Measurements from ENCODE around the gene NRL. TPM values are rescaled to one million over a fixed set of nuclear protein-coding genes. Genes with fewer than 3 reads are reported as not detected.

NRL gene
- 2.2 and 3.3 TPM in 2 replicates for total RNA-seq (2013; cell fraction: nucleolus; rRNA removed)
- 2.1 and 4.4 TPM in 2 replicates for total RNA-seq (2014; rRNA removed)
- total RNA-seq (2014; rRNA removed; fragmentation: Illumina TruSeq; extraction: Trizol), result 1.0 and 1.3 TPM in 2 replicates
- total RNA-seq (2021), result 2.2 and 2.5 TPM in 2 replicates
- polyA plus RNA-seq (2011; ENCODE audit: low read depth), result 0.55 TPM
- 2.1 and 2.2 TPM in 2 replicates for polyA plus RNA-seq (2011; rRNA removed)
- 3.3 and 4.8 TPM in 2 replicates for polyA plus RNA-seq (2011; cell fraction: cytosol; rRNA removed)
- polyA plus RNA-seq (2011; cell fraction: nucleus; rRNA removed), result 3.3 and 3.5 TPM in 2 replicates
- polyA plus RNA-seq (2012), result 1.2 and 1.5 TPM in 2 replicates
- polyA plus RNA-seq (2014; fragmentation: Illumina TruSeq; extraction: Trizol), result 0.63 and 0.76 TPM in 2 replicates
- under 1 TPM; 0.11 to 0.13 TPM for polyA plus RNA-seq (2014; fragmentation: Nextera tagmentation; extraction: Ambion mirVana)
- polyA plus RNA-seq (2014; rRNA removed), result 2.5 and 2.9 TPM in 2 replicates
- 1 to 10 TPM; 2.2 to 2.7 TPM for polyA plus RNA-seq (2016; fragmentation: Nextera tagmentation; extraction: Ambion mirVana)
- 2.4 and 2.7 TPM in 2 replicates for polyA minus RNA-seq (2011; rRNA and poly(A)+ RNA removed)
- polyA minus RNA-seq (2011; cell fraction: cytosol; rRNA and poly(A)+ RNA removed), result 0.94 and 1.3 TPM in 2 replicates
- polyA minus RNA-seq (2011; cell fraction: nucleus; rRNA and poly(A)+ RNA removed), result 3.9 and 7.0 TPM in 2 replicates
- percentile 58 among the genes with signal in this experiment for Bru-seq, nascent RNA
- BruChase-seq, experiment 1, labeled RNA remaining after a 6-hour chase, result percentile 51 among the genes with signal in this experiment
- percentile 53 among the genes with signal in this experiment for BruChase-seq, experiment 2, labeled RNA remaining after a 2-hour chase
- long read RNA-seq, experiment 1, partial matches to known transcripts, result 0 of 6 reads
- long read RNA-seq, experiment 1, other reads (novel, unspliced or antisense), result 3 of 6 reads
- long read RNA-seq, experiment 2, partial matches to known transcripts, result 0 of 4 reads
- long read RNA-seq, experiment 2, other reads (novel, unspliced or antisense), result 4 of 4 reads

- Histone ChIP-seq H3K9ac (ENCODE audit: control insufficient read depth, insufficient read depth, low read length) (peak within 1 kb of the TSS; percentile 98), H2AFZ (ENCODE audit: control insufficient read depth, low read depth, low read length) (peak within 1 kb of the TSS; percentile 86), H3K4me1 (ENCODE audit: control insufficient read depth, insufficient read depth, low read length) (peaks cover 5% of the 10 kb centered on the region), H3K27me3 (replicated peaks in 1 of 2; ENCODE audit: control insufficient read depth in 2 of 2, insufficient read depth in 2 of 2, low read length in 1 of 2) (no peaks in the 10 kb centered on the region), H3K4me3 (peak within 1 kb of the TSS; percentile 96), H3K79me2 (ENCODE audit: control insufficient read depth, insufficient read depth, low read length) (peaks cover 24% of the 10 kb centered on the region), H3K9me3 (replicated peaks; ENCODE audit: control insufficient read depth, insufficient read depth, low read length) (no peaks in the 10 kb centered on the region), H3K36me3 (ENCODE audit: control insufficient read depth in 2 of 2, insufficient read depth in 2 of 2, low read length in 1 of 2) (peaks cover 7 to 23% of the 10 kb centered on the region in 2 experiments), H4K20me1 (ENCODE audit: control insufficient read depth, insufficient read depth) (no peaks in the 10 kb centered on the region), H3K4me2 (ENCODE audit: control insufficient read depth, insufficient read depth) (peak within 1 kb of the TSS; percentile 94), H3K27ac (ENCODE audit: control insufficient read depth, insufficient read depth) (peak within 1 kb of the TSS; percentile 94)
- in situ Hi-C loops (cut with MboI), result loop anchor here (25.0 kb wide), 1 partner anchor 802 kb away; the partner anchor contains the start of genes BCL2L2, PABPN1 and PPP1R3E
- FAIRE-seq, result peak; percentile 98
- CTCF ChIA-PET, result interaction anchor here (0.7 to 5.9 kb wide), 23 partner anchors 9 to 1020 kb away, joined by 3 to 39 read pairs (median 4); partner anchors contain the start of genes ACIN1, CIDEB, EMC9 and IRF9
- ATAC-seq, result peak; percentile 92
- RAD21 ChIA-PET (ENCODE audit: unreplicated experiment), result interaction anchor here (0.8 to 5.8 kb wide), 22 partner anchors 9 to 316 kb away, joined by 3 to 69 read pairs (median 6); partner anchors contain the start of genes CARMIL3, EMC9, FITM1 and IPO4
- POLR2A ChIA-PET, result interaction anchor here (0.6 to 17.1 kb wide), 20 partner anchors 9 to 316 kb away, joined by 3 to 276 read pairs (median 6); partner anchors contain the start of genes CHMP4A, CIDEB, EMC9 and FITM1
- BruUV-seq (replicated peaks), result no TSS peak
- SMC1A ChIA-PET (ENCODE audit: uncharacterized antibody, unreplicated experiment), result interaction anchor here (0.7 to 7.7 kb wide), 21 partner anchors 9 to 219 kb away, joined by 3 to 70 read pairs (median 6); partner anchors contain the start of genes CHMP4A, IPO4, IRF9 and PCK2
- peak; percentile 99 for DNase-seq (ENCODE audit: low read depth, low spot score)
- intact Hi-C loops (cut with micrococcal nuclease; ENCODE audit: unreplicated experiment), result loop anchor here (1.0 to 2.0 kb wide), 5 partner anchors 19 to 328 kb away; partner anchors contain the start of genes EMC9, IRF9 and SDR39U1
- WGBS (ENCODE audit: insufficient coverage, insufficient replicate concordance, low lambda C conversion rate, missing lambda C conversion rate), result under 1% methylated on average over 65 of the region's 65 CpGs
- TF ChIP-seq GABPA (IDR thresholded peaks at IDR 0.05; ENCODE audit: low read depth), result no peak
- TF ChIP-seq CTCF (IDR thresholded peaks at IDR 0.05 in 2 of 3, conservative IDR thresholded peaks at IDR 0.05 in 1 of 3; ENCODE audit: control insufficient read depth in 2 of 3, extremely low read depth in 1 of 3, insufficient read depth in 1 of 3, low read depth in 3 of 3, low read length in 3 of 3), result no peak
- peak; percentile 32; the same call in 1 of the 2 replicates for TF ChIP-seq SMAD5 (IDR thresholded peaks at IDR 0.05; ENCODE audit: low read depth)
- TF ChIP-seq EED (IDR thresholded peaks at IDR 0.05; ENCODE audit: low read depth), result no peak
- TF ChIP-seq PKNOX1 (IDR thresholded peaks at IDR 0.05), result peak; percentile 98
- no peak for TF ChIP-seq ESRRA (IDR thresholded peaks at IDR 0.05; ENCODE audit: low read length)
- TF ChIP-seq YY1 (IDR thresholded peaks at IDR 0.05; ENCODE audit: low read depth, low read length), result 0 out of 2 replicates have a peak, but pooled peaks have one; percentile 18
- no peak for TF ChIP-seq MTA3 (IDR thresholded peaks at IDR 0.05; ENCODE audit: borderline replicate concordance, low read length)
- TF ChIP-seq USF2 (IDR thresholded peaks at IDR 0.05; ENCODE audit: borderline replicate concordance, low read depth, low read length), result peak; percentile 78
- TF ChIP-seq MYC (IDR thresholded peaks at IDR 0.05; ENCODE audit: insufficient read depth, insufficient read length, insufficient replicate concordance, low read length, severe bottlenecking), result peak; percentile 71
- TF ChIP-seq KDM1A (IDR thresholded peaks at IDR 0.05; ENCODE audit: borderline replicate concordance), result no peak
- 0 out of 2 replicates have a peak, but pooled peaks have one; percentile 7 for TF ChIP-seq NR2F1 (conservative IDR thresholded peaks at IDR 0.05)
- no peak for TF ChIP-seq CBX3 (IDR thresholded peaks at IDR 0.05; ENCODE audit: borderline replicate concordance, low read depth)
Observed at GRCh38 chr14:24114532-24115421, at the start of gene NRL, which contains the start of gene DCAF11. Gene NRL (minus strand): TSS chr14:24114949. CDS start chr14:24082848, 32,101 bp downstream. Gene DCAF11 (plus strand): TSS chr14:24114777. CDS start chr14:24115595, 818 bp downstream.

All from GM12878 (cell line).